Trophoblast cell (in vitro differentiated cells and primary cell): ENCODE measurements around the gene ABLIM3.

Source experiments
- DNase-seq, 2 donors: peaks; one replicate each; pipeline ENCODE4 v3.0.0-alpha.2; 2016
- H2AFZ ChIP-seq: 2 replicates; pipeline ENCODE4 v1.6.1; 2013; ENCODE audit warnings: low read length, moderate library complexity, mild to moderate bottlenecking; ENCODE audit not compliant: insufficient read depth, poor library complexity
- H2AK5ac ChIP-seq: 2 replicates; pipeline ENCODE4 v1.6.1; 2013; ENCODE audit warnings: mild to moderate bottlenecking, low read length
- H2BK120ac ChIP-seq: 2 replicates; pipeline ENCODE4 v1.6.1; 2013; ENCODE audit warnings: low read length, mild to moderate bottlenecking, moderate library complexity; ENCODE audit not compliant: insufficient read depth, poor library complexity
- H2BK12ac ChIP-seq: 2 replicates; pipeline ENCODE4 v1.6.1; 2013; ENCODE audit warnings: mild to moderate bottlenecking, low read length, moderate library complexity
- H2BK5ac ChIP-seq: 2 replicates; pipeline ENCODE4 v1.6.1; 2013; ENCODE audit warnings: low read length, low read depth, moderate library complexity, mild to moderate bottlenecking; ENCODE audit not compliant: poor library complexity
- H3K14ac ChIP-seq: 2 replicates; pipeline ENCODE4 v1.6.1; 2013; ENCODE audit warnings: mild to moderate bottlenecking, low read length
- H3K18ac ChIP-seq: 2 replicates; pipeline ENCODE4 v1.6.1; 2013; ENCODE audit warnings: mild to moderate bottlenecking, low read length
- H3K23ac ChIP-seq: 2 replicates; pipeline ENCODE4 v1.6.1; 2013; ENCODE audit warnings: low read length
- H3K27ac ChIP-seq: 2 replicates; pipeline ENCODE4 v1.5.1; 2013; ENCODE audit warnings: low read depth, mild to moderate bottlenecking, inconsistent platforms, low read length, moderate library complexity
- H3K27me3 ChIP-seq: 2 replicates; pipeline ENCODE4 v1.6.1; 2013; ENCODE audit warnings: inconsistent platforms, mild to moderate bottlenecking, low read length, moderate library complexity; ENCODE audit not compliant: insufficient read depth
- H3K36me3 ChIP-seq, 2 experiments: 1 replicate in 1 of 2; 2 replicates in 1 of 2; pipeline ENCODE4 v1.6.1; 2013; ENCODE audit warnings: low read length in 2 of 2, mild to moderate bottlenecking in 2 of 2, moderate library complexity in 1 of 2; ENCODE audit not compliant: insufficient read depth in 2 of 2, control insufficient read depth in 1 of 2
- H3K4ac ChIP-seq: 2 replicates; pipeline ENCODE4 v1.6.1; 2013; ENCODE audit warnings: low read depth, mild to moderate bottlenecking, low read length, moderate library complexity
- H3K4me1 ChIP-seq, 2 experiments: 1 replicate in 1 of 2; 2 replicates in 1 of 2; pipeline ENCODE4 v1.6.1; 2013; ENCODE audit warnings: low read length in 2 of 2, mild to moderate bottlenecking in 2 of 2, moderate library complexity in 1 of 2; ENCODE audit not compliant: insufficient read depth in 2 of 2, control insufficient read depth in 1 of 2
- H3K4me2 ChIP-seq: 2 replicates; pipeline ENCODE4 v1.6.1; 2013; ENCODE audit warnings: inconsistent platforms, mild to moderate bottlenecking, low read length, moderate library complexity
- H3K4me3 ChIP-seq: 2 replicates; pipeline ENCODE4 v1.5.1; 2013; ENCODE audit warnings: mild to moderate bottlenecking, low read depth, low read length, inconsistent platforms
- H3K79me1 ChIP-seq: one replicate; pipeline ENCODE4 v1.6.1; 2013; ENCODE audit warnings: low read length
- H3K79me2 ChIP-seq: 2 replicates; pipeline ENCODE4 v1.6.1; 2013; ENCODE audit warnings: low read length, mild to moderate bottlenecking; ENCODE audit not compliant: control insufficient read depth, insufficient read depth, poor library complexity
- H3K9ac ChIP-seq: 2 replicates; pipeline ENCODE4 v1.6.1; 2013; ENCODE audit warnings: mild to moderate bottlenecking, low read length
- H3K9me3 ChIP-seq: 2 replicates; pipeline ENCODE4 v1.6.1; 2013; ENCODE audit warnings: low read depth, mild to moderate bottlenecking, control low read depth, inconsistent platforms, low read length; ENCODE audit not compliant: insufficient read depth
- H4K12ac ChIP-seq: 2 replicates; pipeline ENCODE4 v1.6.1; 2013; ENCODE audit warnings: low read depth, mild to moderate bottlenecking, low read length, moderate library complexity
- H4K8ac ChIP-seq: 2 replicates; pipeline ENCODE4 v1.6.1; 2013; ENCODE audit warnings: low read depth, mild to moderate bottlenecking, low read length, moderate library complexity
- H4K91ac ChIP-seq: one replicate; pipeline ENCODE4 v1.6.1; 2013; ENCODE audit warnings: low read depth, mild to moderate bottlenecking, low read length, moderate library complexity
- WGBS: extraction: QIAGEN DNeasy Blood & Tissue Kit; methylation state at CpG from one replicate; pipeline ENCODE4 v1.1.7; 2013; ENCODE audit warnings: missing lambda C conversion rate; ENCODE audit not compliant: insufficient read length, insufficient coverage; ENCODE audit errors: extremely low coverage; 5-methylcytosine and 5-hydroxymethylcytosine counted together

ABLIM3 gene

DNA sequence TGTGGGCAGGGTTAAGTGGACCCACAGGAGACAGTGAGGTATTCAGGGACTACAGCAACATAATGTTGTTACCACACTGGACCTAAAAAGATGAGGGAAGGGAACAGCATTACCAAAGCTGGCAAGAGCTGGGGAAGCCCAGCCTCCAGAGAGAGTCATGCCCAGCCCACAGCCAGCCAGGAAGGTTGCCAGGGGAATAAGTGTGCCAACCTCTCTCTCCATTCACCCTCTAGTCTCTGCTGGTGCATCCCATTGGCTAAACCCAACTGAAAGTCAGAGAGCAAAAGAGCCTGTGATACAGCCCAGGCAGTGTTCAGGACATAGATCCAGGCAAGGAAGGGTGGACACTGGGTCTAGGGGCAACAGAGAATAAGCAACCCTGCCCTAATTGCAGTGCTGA is 94.5 kb downstream of the ABLIM3 start:
- H2BK12ac ChIP-seq: no peak overlapping the region
- H3K36me3 ChIP-seq: no peaks in the 10 kb centered on the region
- no peaks in the 10 kb centered on the region for H3K27me3 ChIP-seq
- H3K14ac ChIP-seq: no peak overlapping the region
- no peak overlapping the region for H2AK5ac ChIP-seq
- no peak overlapping the region for H3K4me3 ChIP-seq
- no peak overlapping the region for H3K4ac ChIP-seq
- H3K4me1 ChIP-seq: no peaks in the 10 kb centered on the region
- no peak overlapping the region for H3K4me2 ChIP-seq
- H3K18ac ChIP-seq: no peak overlapping the region
- no peaks in the 10 kb centered on the region for H3K9me3 ChIP-seq
- H3K9ac ChIP-seq: no peak overlapping the region
- no peak overlapping the region for H4K8ac ChIP-seq
- no peak overlapping the region for H3K27ac ChIP-seq
- no peak overlapping the region for H2BK120ac ChIP-seq
- no peak overlapping the region for H2AFZ ChIP-seq
- no peak overlapping the region for H4K12ac ChIP-seq
- DNase-seq: no peak
- no peak overlapping the region for H2BK5ac ChIP-seq
- H3K79me1 ChIP-seq: no peaks in the 10 kb centered on the region
- H3K23ac ChIP-seq: no peak overlapping the region
- no peaks in the 10 kb centered on the region for H3K79me2 ChIP-seq
- H4K91ac ChIP-seq: no peak overlapping the region

DNA sequence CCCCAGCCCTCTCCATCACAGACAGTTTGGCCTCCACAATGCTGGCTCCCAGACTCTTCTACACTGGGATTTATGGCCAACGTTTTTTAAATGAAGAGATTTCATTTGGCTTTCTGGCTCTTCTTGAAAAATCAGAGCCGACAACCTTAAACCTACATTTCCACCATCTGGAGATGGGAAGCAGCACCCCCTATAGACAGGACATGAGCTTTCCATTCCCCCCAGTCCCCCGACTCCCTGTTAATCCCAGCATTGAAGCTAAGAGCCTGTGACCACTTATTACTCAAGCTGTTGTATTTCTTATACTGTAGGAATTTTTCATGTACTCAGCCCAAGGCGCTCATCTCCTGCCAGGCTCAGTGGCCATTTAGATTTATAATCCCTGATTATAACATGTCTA is 96.4 kb downstream of the ABLIM3 start:
- Histone ChIP-seq H3K27me3 (no peaks in the 10 kb centered on the region), H3K23ac (no peak overlapping the region), H3K79me1 (no peaks in the 10 kb centered on the region), H3K4me1 (no peaks in the 10 kb centered on the region), H3K9ac (no peak overlapping the region), H3K4me2 (no peak overlapping the region), H2BK120ac (no peak overlapping the region), H3K9me3 (no peaks in the 10 kb centered on the region), H3K18ac (no peak overlapping the region), H2BK12ac (no peak overlapping the region), H2AK5ac (no peak overlapping the region), H3K36me3 (no peaks in the 10 kb centered on the region), H2BK5ac (no peak overlapping the region), H3K14ac (no peak overlapping the region), H3K4ac (no peak overlapping the region), H4K12ac (no peak overlapping the region), H2AFZ (no peak overlapping the region), H4K8ac (no peak overlapping the region), H4K91ac (no peak overlapping the region), H3K79me2 (no peaks in the 10 kb centered on the region), H3K4me3 (no peak overlapping the region), H3K27ac (no peak overlapping the region)
- no peak for DNase-seq
- no CpG with 5 or more reads among the region's 4 CpGs for WGBS

DNA sequence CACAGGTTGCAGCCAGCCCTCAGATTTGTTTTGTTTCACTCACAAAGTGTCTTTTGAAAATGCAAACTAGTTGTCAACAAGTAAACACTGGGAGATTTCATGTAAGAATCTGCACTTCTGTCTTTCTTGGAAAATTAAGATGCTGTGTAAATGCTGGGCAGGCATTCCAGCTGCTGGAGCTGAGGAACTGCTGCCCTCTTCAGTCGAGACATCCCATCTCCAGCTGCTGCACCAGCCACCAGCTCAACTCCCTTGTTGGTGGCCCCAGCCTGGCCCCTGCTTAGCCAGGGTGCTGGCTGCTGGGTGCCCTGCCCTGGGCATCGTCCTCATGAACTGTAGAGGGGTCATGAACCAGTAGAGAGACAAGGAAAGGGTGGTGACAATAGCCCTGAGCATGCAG is 97.2 kb downstream of the ABLIM3 start:
- H3K18ac ChIP-seq: no peak overlapping the region
- no peaks in the 10 kb centered on the region for H3K36me3 ChIP-seq
- WGBS: no CpG with 5 or more reads among the region's 2 CpGs
- no peak overlapping the region for H4K12ac ChIP-seq
- no peak overlapping the region for H2AK5ac ChIP-seq
- H2BK12ac ChIP-seq: no peak overlapping the region
- H3K79me1 ChIP-seq: no peaks in the 10 kb centered on the region
- H4K8ac ChIP-seq: no peak overlapping the region
- H2BK120ac ChIP-seq: no peak overlapping the region
- H3K14ac ChIP-seq: no peak overlapping the region
- no peak overlapping the region for H3K23ac ChIP-seq
- no peak overlapping the region for H3K4me3 ChIP-seq
- H2BK5ac ChIP-seq: no peak overlapping the region
- H3K9ac ChIP-seq: no peak overlapping the region
- no peak overlapping the region for H3K27ac ChIP-seq
- no peaks in the 10 kb centered on the region for H3K27me3 ChIP-seq
- no peak overlapping the region for H3K4ac ChIP-seq
- peak in 1 of 2 donors; percentile 13 for DNase-seq
- no peaks in the 10 kb centered on the region for H3K9me3 ChIP-seq
- no peaks in the 10 kb centered on the region for H3K79me2 ChIP-seq
- H2AFZ ChIP-seq: no peak overlapping the region
- no peak overlapping the region for H3K4me2 ChIP-seq
- no peaks in the 10 kb centered on the region for H3K4me1 ChIP-seq
- no peak overlapping the region for H4K91ac ChIP-seq

DNA sequence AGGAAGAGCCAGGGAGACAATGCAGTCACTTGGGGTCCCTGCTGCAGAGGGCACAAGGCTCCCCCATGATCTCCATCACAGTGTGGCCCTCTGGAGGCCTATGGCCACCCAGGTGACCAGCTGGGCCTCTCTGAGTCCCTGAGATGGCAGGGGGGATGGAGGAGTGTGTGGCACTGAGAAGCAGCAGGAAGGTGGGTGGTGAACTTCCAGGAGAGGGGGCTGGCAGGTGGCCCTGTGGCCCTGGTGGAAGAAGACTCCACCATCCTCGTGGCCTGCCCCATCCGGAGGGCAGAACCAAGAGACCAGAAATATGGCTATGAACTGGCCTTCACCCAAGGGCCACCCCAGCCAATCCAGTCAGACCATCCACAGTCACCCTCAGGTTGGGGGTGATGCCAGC is 98.6 kb downstream of the ABLIM3 start:
- no peak overlapping the region for H2BK12ac ChIP-seq
- peaks cover 0 to 1% of the 10 kb centered on the region in 2 experiments for H3K4me1 ChIP-seq
- no peak overlapping the region for H3K27ac ChIP-seq
- no peaks in the 10 kb centered on the region for H3K9me3 ChIP-seq
- H3K4me2 ChIP-seq: no peak overlapping the region
- H2AFZ ChIP-seq: no peak overlapping the region
- no peak overlapping the region for H3K23ac ChIP-seq
- no peak overlapping the region for H3K4ac ChIP-seq
- H3K27me3 ChIP-seq: no peaks in the 10 kb centered on the region
- no peak overlapping the region for H4K8ac ChIP-seq
- H2BK120ac ChIP-seq: no peak overlapping the region
- H3K9ac ChIP-seq: no peak overlapping the region
- no peak overlapping the region for H4K91ac ChIP-seq
- H3K18ac ChIP-seq: no peak overlapping the region
- WGBS: no CpG with 5 or more reads among the region's 2 CpGs
- H2AK5ac ChIP-seq: no peak overlapping the region
- H3K4me3 ChIP-seq: no peak overlapping the region
- H3K79me1 ChIP-seq: no peaks in the 10 kb centered on the region
- no peaks in the 10 kb centered on the region for H3K79me2 ChIP-seq
- H3K14ac ChIP-seq: no peak overlapping the region
- H2BK5ac ChIP-seq: no peak overlapping the region
- no peak for DNase-seq
- H3K36me3 ChIP-seq: no peaks in the 10 kb centered on the region
- H4K12ac ChIP-seq: no peak overlapping the region
